Esophagus squamous epithelium (tissue), 4 donors: Measurements from ENCODE around the gene PGLYRP2.

Experiments used
- CTCF ChIP-seq, 6 experiments: fragments of 450-650 bp in 4 of 6; fragments of 200-600 bp in 2 of 6; sonication (generic) in 2 of 6; IDR thresholded peaks; one replicate each; pipeline ENCODE4 v1.5.1; 2016 to 2019; ENCODE audit warnings: antibody characterized with exemption in 6 of 6, mild to moderate bottlenecking in 4 of 6, moderate library complexity in 4 of 6
- POLR2A ChIP-seq, 4 donors: fragments of 450-650 bp; IDR thresholded peaks; one replicate each; pipeline ENCODE4 v1.6.1; 2017; ENCODE audit warnings: antibody characterized with exemption in 4 of 4, mild to moderate bottlenecking in 4 of 4, moderate library complexity in 3 of 4

GRCh38 chr19:15524781-15525180 is 45.5 kb upstream of the PGLYRP2 start:
- TF ChIP-seq CTCF (IDR thresholded peaks at IDR 0.05) (no peak), POLR2A (IDR thresholded peaks at IDR 0.05) (no peak)
